ENCODE results near the gene GFOD1. TPM values are rescaled to one million over a fixed set of nuclear protein-coding genes. Genes with fewer than 3 reads are reported as not detected.

GFOD1 gene
- total RNA-seq, 4 donors from 2014 or later: 12.2 to 78.2 (median 45.7) TPM

DNA sequence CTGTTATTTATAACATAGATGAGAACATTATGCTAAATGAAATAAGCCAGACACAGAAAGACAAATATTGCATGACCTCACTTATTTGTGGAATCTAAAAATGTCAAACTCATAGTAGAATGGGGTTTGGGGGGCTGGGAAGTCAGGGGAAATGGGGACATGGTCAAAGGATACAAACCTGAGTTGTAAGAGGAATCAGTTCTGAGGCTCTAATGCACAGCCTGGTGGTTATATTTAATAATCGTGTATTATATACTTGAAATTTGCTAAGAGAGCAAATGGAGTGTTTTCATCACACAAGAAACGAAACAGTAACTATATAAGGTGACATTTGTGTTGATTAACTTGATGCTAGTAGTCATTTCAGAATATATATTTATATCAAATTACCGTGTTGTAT lies 40.8 kb upstream of the GFOD1 start:
- DNase-seq (ENCODE audit: low spot score): no peak
- no peak for ATAC-seq (ENCODE audit: low FRiP score)
- TF ChIP-seq, protein P1, sequence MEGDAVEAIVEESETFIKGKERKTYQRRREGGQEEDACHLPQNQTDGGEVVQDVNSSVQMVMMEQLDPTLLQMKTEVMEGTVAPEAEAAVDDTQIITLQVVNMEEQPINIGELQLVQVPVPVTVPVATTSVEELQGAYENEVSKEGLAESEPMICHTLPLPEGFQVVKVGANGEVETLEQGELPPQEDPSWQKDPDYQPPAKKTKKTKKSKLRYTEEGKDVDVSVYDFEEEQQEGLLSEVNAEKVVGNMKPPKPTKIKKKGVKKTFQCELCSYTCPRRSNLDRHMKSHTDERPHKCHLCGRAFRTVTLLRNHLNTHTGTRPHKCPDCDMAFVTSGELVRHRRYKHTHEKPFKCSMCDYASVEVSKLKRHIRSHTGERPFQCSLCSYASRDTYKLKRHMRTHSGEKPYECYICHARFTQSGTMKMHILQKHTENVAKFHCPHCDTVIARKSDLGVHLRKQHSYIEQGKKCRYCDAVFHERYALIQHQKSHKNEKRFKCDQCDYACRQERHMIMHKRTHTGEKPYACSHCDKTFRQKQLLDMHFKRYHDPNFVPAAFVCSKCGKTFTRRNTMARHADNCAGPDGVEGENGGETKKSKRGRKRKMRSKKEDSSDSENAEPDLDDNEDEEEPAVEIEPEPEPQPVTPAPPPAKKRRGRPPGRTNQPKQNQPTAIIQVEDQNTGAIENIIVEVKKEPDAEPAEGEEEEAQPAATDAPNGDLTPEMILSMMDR (IDR thresholded peaks at IDR 0.05): no peak

DNA sequence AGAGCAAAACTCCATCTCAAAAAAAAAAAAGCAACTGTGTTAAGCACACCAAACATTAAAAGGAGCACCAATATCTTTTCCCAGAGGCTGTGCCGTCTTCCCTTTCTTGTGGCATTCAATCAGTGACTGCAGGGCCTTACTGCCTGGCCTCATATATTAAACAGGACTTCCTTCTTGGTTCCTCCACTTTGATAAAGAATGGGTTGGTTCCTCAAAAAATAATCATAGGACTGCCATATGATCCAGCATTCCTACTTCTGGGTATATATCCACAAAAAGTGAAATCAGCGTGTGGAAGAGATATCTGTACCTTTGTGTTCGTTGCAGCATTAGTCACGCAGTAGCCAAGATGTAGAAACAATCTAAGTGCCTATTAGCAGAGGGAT lies 40.3 kb upstream of the GFOD1 start:
- ATAC-seq (ENCODE audit: low FRiP score) (no peak), DNase-seq (ENCODE audit: low spot score) (no peak)
- TF ChIP-seq, protein P1 (IDR thresholded peaks at IDR 0.05): no peak

DNA sequence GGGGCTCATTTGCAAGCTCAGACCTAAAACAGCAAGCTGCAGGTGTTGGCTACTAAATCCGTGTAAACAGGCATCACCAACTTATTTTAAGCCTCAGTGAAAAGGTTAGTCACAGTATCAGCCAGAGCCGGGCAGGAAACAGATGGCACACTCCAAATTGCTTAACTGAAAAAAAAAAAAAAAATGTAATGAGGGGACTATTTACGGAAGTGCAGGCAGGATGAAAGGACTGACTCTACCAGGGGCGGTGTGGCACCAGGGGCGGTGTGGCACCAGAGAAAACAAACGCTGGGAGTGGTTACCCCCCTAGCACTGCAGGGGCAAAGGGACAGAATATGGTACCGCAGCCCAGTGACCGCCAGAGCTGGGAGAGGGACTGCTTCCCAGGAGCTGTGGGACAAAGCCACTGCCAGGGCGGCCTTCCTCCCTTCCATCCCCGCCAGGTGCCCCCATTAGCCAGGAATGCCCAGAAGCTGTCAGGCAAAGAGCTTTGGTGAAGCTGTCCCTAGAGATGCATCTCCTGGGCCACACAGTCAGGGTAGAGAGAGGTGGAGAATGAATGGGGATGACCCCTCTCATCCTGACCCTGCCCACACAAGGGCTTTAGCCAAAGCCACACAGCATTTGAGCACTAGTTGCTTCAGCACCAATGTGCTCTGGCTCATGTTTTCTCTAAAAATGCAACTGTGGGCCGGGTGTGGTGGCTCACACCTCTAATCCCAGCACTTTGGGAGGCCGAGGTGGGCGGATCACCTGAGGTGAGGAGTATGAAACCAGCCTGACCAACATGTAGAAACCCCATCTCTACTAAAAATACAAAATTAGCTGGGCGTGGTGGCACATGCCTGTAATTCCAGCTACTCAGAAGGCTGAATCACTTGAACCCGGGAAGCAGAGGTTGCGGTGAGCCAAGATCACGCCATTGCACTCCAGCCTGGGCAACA lies 39.6 kb upstream of the GFOD1 start:
- ATAC-seq (ENCODE audit: low FRiP score) (peak; percentile 24), DNase-seq (ENCODE audit: low spot score) (no peak)
- TF ChIP-seq, protein P1 (IDR thresholded peaks at IDR 0.05): no peak

DNA sequence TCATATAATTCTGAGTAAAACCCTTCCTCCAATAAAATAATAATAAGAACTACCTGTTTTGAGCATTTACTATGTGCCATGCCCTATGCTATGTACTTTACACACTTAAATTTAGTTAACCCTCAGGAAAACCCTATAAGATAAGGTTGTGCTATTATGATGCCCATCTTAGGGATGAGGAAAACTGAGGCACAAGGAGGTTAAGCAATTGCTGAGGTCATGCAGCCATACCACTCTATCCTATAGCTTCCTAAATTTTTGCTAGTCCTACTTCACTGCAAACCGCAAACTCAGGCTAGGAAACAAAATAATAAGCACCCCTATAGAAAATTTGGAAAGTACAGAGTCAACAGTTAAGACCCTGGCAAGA lies 38.9 kb upstream of the GFOD1 start:
- ATAC-seq (ENCODE audit: low FRiP score): no peak
- no peak for DNase-seq (ENCODE audit: low spot score)
- TF ChIP-seq, protein P1 (IDR thresholded peaks at IDR 0.05): no peak

DNA sequence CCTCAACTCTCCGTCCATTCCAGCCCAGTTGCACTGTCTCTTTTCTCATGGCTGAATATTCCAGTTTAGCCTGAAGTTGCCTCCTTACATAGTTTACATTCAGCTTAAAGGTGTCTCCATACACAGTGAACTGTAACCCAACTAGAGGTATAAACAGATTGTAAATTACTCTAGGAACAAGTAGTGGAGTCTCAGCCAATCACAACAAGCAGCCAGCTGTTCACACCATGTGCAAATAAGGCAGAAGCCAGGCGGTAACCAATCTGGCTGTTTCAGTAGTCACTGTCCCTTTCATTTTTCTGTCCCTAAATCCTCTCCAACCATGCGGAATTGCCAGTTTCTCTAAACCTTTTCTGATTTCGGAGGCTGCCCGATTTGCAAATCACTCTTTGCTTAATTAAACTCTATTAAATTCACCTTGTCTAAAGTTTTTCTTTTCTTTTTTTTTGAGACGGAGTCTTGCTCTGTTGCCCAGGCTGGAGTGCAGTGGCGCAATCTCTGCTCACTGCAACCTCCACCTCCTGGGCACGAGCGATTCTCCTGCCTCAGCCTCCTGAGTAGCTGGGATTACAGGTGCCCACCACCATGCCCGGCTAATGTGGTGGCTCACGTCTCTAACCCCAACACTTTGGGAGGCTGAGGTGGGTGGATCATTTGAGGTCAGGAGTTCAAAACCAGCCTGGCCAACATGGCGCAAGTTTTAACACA lies 37.6 kb upstream of the GFOD1 start:
- DNase-seq (ENCODE audit: low spot score) (no peak), ATAC-seq (ENCODE audit: low FRiP score) (no peak)
- TF ChIP-seq, protein P1 (IDR thresholded peaks at IDR 0.05): no peak

DNA sequence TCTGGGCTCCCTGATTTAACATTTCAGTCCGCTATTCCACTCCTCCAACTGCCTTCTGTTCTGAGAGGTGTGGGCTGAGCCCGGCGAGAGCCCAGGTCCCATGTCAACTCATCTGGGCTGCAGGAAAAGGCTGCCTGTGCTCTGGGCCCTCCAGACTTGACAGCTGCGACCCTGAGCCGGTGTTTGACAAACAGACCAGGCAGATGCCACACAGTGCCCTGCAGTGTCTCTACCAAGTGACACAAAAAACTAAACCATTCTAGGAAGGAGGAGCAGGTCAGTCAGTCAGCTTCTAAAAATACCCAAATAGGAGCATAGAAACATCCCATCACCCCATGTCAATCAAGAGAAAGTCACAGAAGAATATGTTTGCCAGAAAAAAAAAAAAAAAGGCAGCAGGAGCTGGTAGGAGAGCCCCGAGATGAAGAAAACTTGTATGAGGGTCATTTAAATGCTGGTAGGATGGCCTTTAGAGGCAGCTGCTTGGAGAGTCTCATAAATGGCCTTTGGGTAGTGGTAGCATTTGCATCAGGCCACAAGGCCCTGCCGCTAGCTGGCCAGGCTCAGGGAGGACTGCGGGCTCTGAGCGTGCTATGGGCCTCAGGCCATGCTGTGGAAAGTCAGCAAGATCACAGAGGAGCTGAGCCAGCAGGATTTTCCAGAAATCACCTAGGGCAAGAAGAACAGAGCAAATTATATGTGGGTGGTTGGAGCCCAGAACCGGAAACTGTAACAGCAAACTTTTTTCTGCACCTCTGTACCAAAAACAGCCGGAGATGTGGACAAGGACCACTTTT lies 36.6 kb upstream of the GFOD1 start:
- DNase-seq (ENCODE audit: low spot score): no peak
- TF ChIP-seq, protein P1 (IDR thresholded peaks at IDR 0.05): no peak
- no peak for ATAC-seq (ENCODE audit: low FRiP score)

Data from omental fat pad (tissue), 4 donors.